Endodermal cell (in vitro differentiated cells): ENCODE data around the gene PRKCE. TPM values are rescaled to one million over a fixed set of nuclear protein-coding genes. Genes with fewer than 3 reads are reported as not detected.

Experiments used
- DNase-seq: peaks from one replicate; pipeline ENCODE4 v3.0.0-alpha.2; 2017
- H3K27ac ChIP-seq: 2 replicates; pipeline ENCODE4 v1.5.1; 2013; ENCODE audit warnings: mild to moderate bottlenecking, low read depth, low read length, moderate library complexity
- H3K27me3 ChIP-seq: 2 replicates; pipeline ENCODE4 v1.6.1; 2013; ENCODE audit warnings: mild to moderate bottlenecking, low read length, moderate library complexity; ENCODE audit not compliant: insufficient read depth, control insufficient read depth, poor library complexity, severe bottlenecking
- H3K36me3 ChIP-seq: 2 replicates; pipeline ENCODE4 v1.7.0; 2013; ENCODE audit warnings: mild to moderate bottlenecking, low read length, moderate library complexity; ENCODE audit not compliant: control insufficient read depth, insufficient read depth
- H3K4me1 ChIP-seq: one replicate; pipeline ENCODE4 v1.7.0; 2013; ENCODE audit warnings: low read length; ENCODE audit not compliant: control insufficient read depth, insufficient read depth
- H3K4me3 ChIP-seq: 2 replicates; pipeline ENCODE4 v1.5.1; 2013; ENCODE audit warnings: mild to moderate bottlenecking, low read length, moderate library complexity
- H3K9ac ChIP-seq: 2 replicates; pipeline ENCODE4 v1.6.1; 2013; ENCODE audit warnings: mild to moderate bottlenecking, low read length, moderate library complexity; ENCODE audit not compliant: poor library complexity, severe bottlenecking; ENCODE audit errors: extremely low read depth
- H3K9me3 ChIP-seq: 2 replicates; pipeline ENCODE4 v1.6.1; 2013; ENCODE audit warnings: mild to moderate bottlenecking, low read length, moderate library complexity; ENCODE audit not compliant: control insufficient read depth
- H3K27ac Mint-ChIP-seq: 2 replicates; pipeline ENCODE4 v1.8.0; 2020; ENCODE audit warnings: mixed read lengths
- H3K27me3 Mint-ChIP-seq: 2 replicates; pipeline ENCODE4 v1.8.0; 2021; ENCODE audit warnings: mild to moderate bottlenecking, mixed read lengths; ENCODE audit not compliant: insufficient read depth
- H3K36me3 Mint-ChIP-seq: 2 replicates; pipeline ENCODE4 v1.8.0; 2020; ENCODE audit warnings: low read depth, mixed read lengths
- H3K4me1 Mint-ChIP-seq: 2 replicates; pipeline ENCODE4 v1.8.0; 2020; ENCODE audit warnings: mixed read lengths
- H3K4me3 Mint-ChIP-seq: 2 replicates; pipeline ENCODE4 v1.8.0; 2020; ENCODE audit warnings: mild to moderate bottlenecking, moderate library complexity, mixed read lengths
- H3K9me3 Mint-ChIP-seq: 2 replicates; pipeline ENCODE4 v1.8.0; 2020; ENCODE audit warnings: mild to moderate bottlenecking, mixed read lengths
- WGBS, 2 experiments: methylation state at CpG; one replicate each; pipeline versions ENCODE4 v1.1.5 to v1.1.7; 2013; ENCODE audit warnings: missing lambda C conversion rate in 2 of 2, mixed read lengths in 1 of 2; ENCODE audit not compliant: insufficient coverage in 1 of 2, insufficient read length in 1 of 2; 5-methylcytosine and 5-hydroxymethylcytosine counted together
- total RNA-seq, 2 donors: library from RNA; stranded (reverse); fragmentation: NEBNext Ultra II Directional in 1 of 2; extraction: Animal tissue kit (Norgen Biotek cat#: 25700) in 1 of 2; gene quantifications; 2 replicates in 1 of 2; 3 replicates in 1 of 2; pipeline ENCODE4 v1.2.1, GENCODE V29; 2021
- TF ChIP-seq, protein P1 (sequence below): fragments of 200-600 bp; sonication (generic); conservative IDR thresholded peaks from 2 replicates; pipeline ENCODE4 v1.5.0; 2021; ENCODE audit warnings: antibody characterized with exemption, mild to moderate bottlenecking

Gene PRKCE
- total RNA-seq, 2 donors from 2014 or later: 1.4 to 1.7 TPM

DNA sequence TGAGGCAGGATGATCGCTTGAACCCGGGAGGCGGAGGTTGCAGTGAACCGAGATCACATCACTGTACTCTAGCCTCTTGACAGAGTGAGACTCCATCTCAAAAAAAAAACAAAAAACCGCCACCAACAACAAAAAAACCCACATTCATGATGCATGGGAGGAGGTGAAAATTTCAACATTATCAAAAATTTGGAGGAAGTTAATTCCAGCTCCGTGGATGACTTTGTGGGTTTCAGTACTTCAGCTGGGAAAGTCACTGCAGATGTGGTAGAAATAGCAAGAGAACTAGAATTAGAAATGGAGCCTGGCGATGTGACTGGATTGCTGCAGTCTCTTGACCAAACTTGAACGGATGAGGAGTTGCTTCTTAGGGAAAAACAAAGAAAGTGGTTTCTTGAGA, 74.3 kb downstream of the PRKCE start:
- WGBS, 2 experiments: 89 to 96% methylated on average over 3 to 8 of the region's 8 CpGs
- no peaks in the 10 kb centered on the region for H3K9me3 ChIP-seq
- no peak for DNase-seq
- no peaks in the 10 kb centered on the region for H3K36me3 ChIP-seq
- no peak overlapping the region for H3K27ac Mint-ChIP-seq
- peaks cover 37% of the 10 kb centered on the region for H3K27me3 Mint-ChIP-seq
- H3K4me1 ChIP-seq: no peaks in the 10 kb centered on the region
- H3K27ac ChIP-seq: no peak overlapping the region
- no peak overlapping the region for H3K4me3 Mint-ChIP-seq
- peaks cover 44% of the 10 kb centered on the region for H3K27me3 ChIP-seq
- H3K4me1 Mint-ChIP-seq: peaks cover 2% of the 10 kb centered on the region
- no peak overlapping the region for H3K4me3 ChIP-seq
- TF ChIP-seq, protein P1, sequence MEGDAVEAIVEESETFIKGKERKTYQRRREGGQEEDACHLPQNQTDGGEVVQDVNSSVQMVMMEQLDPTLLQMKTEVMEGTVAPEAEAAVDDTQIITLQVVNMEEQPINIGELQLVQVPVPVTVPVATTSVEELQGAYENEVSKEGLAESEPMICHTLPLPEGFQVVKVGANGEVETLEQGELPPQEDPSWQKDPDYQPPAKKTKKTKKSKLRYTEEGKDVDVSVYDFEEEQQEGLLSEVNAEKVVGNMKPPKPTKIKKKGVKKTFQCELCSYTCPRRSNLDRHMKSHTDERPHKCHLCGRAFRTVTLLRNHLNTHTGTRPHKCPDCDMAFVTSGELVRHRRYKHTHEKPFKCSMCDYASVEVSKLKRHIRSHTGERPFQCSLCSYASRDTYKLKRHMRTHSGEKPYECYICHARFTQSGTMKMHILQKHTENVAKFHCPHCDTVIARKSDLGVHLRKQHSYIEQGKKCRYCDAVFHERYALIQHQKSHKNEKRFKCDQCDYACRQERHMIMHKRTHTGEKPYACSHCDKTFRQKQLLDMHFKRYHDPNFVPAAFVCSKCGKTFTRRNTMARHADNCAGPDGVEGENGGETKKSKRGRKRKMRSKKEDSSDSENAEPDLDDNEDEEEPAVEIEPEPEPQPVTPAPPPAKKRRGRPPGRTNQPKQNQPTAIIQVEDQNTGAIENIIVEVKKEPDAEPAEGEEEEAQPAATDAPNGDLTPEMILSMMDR: no peak
- H3K9me3 Mint-ChIP-seq: no peaks in the 10 kb centered on the region
- no peak overlapping the region for H3K9ac ChIP-seq
- no peaks in the 10 kb centered on the region for H3K36me3 Mint-ChIP-seq

DNA sequence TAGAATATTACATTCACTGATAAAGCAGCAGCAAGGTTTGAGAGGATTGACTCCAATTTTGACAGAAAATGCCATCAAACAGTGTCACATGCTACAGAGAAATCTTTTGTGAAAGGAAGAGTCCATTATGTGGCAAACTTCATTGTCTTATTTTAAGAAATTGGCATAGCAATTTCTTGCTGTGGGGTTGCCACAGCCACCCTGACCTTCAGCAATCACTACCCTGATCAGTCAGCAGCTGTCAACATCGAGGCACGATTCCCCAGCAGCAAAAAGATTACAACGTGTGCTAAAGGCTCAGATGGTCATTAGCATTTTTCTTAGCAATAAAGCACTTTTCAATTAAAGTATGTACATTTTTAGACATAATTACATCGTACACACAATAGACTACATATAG, 74.7 kb downstream of the PRKCE start:
- TF ChIP-seq, protein P1: no peak
- Mint-ChIP-seq H3K27ac (no peak overlapping the region), H3K36me3 (no peaks in the 10 kb centered on the region), H3K27me3 (peaks cover 37% of the 10 kb centered on the region), H3K4me3 (no peak overlapping the region), H3K9me3 (no peaks in the 10 kb centered on the region), H3K4me1 (peaks cover 2% of the 10 kb centered on the region)
- H3K27me3 ChIP-seq: peaks cover 44% of the 10 kb centered on the region
- H3K9me3 ChIP-seq: no peaks in the 10 kb centered on the region
- no peaks in the 10 kb centered on the region for H3K4me1 ChIP-seq
- WGBS, 2 experiments: 68 to 95% methylated on average over 3 to 4 of the region's 4 CpGs
- H3K36me3 ChIP-seq: no peaks in the 10 kb centered on the region
- no peak overlapping the region for H3K4me3 ChIP-seq
- no peak for DNase-seq
- H3K27ac ChIP-seq: no peak overlapping the region
- H3K9ac ChIP-seq: no peak overlapping the region

DNA sequence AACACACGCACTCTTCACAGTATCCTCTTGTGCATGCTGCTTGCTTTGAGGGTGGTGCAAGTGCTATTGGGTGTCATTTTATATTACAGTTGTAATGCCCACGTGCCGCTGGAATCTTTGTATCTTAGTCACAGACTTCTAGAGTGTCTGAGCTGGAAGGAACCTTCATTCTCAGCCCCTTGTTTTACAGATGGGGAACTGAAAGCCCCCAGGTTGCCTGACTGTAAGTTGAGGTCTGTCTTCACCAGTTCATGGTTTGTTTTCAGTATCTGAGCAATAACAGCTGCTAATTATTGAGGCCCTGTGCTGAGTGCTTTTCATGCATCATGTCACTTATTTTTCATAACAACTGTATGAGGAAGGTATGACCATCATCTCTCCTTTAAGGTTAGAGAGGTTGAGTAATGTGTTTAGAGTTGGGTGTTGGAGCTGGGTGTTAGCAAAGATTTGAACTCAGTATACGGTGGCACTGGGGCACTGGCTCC, 77.0 kb downstream of the PRKCE start:
- Mint-ChIP-seq H3K36me3 (no peaks in the 10 kb centered on the region), H3K27ac (no peak overlapping the region), H3K4me1 (peaks cover 12% of the 10 kb centered on the region), H3K4me3 (no peak overlapping the region), H3K27me3 (peaks cover 31% of the 10 kb centered on the region), H3K9me3 (no peaks in the 10 kb centered on the region)
- TF ChIP-seq, protein P1: no peak
- Histone ChIP-seq H3K36me3 (no peaks in the 10 kb centered on the region), H3K27me3 (peaks cover 38% of the 10 kb centered on the region), H3K9ac (no peak overlapping the region), H3K27ac (no peak overlapping the region), H3K4me1 (no peaks in the 10 kb centered on the region), H3K4me3 (no peak overlapping the region), H3K9me3 (no peaks in the 10 kb centered on the region)
- 93 to 100% methylated on average over 2 to 3 of the region's 4 CpGs for WGBS, 2 experiments
- no peak for DNase-seq
